ENCODE measurements around the gene PIGC. TPM values are rescaled to one million over a fixed set of nuclear protein-coding genes. Genes with fewer than 3 reads are reported as not detected.

The PIGC gene
- total RNA-seq, 2 donors from 2014 or later = 16.5 to 18.4 TPM

DNA sequence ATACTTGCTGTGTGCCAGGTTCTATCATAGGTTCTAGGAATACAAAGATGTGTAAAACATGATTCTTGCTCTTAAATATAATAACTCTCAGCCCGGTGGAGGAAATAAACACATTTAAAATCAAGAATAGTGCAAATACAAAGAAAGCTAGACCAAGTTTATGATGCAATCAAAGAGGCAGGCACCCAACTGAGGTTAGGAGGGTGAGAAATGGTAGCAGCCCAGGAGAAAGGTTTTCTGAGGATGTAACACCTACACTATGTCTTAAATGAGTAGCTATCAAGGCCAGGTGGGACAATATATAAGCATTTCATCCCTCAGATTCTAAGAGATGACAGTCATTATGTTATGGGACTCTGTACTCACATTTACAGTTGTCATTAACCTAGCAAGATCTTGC, 9.7 kb upstream of the PIGC start:
- Histone ChIP-seq H3K27me3 (no peaks in the 10 kb centered on the region), H3K27ac (peak overlapping the region in 2 of 4 donors; percentile 15 to 74), H3K4me1 (peaks cover 62% of the 10 kb centered on the region), H3K4me3 (no peak overlapping the region), H3K36me3 (replicated peaks in 1 of 2; ENCODE audit: insufficient read depth in 1 of 2, low read depth in 2 of 2) (no peaks in the 10 kb centered on the region), H3K9me3 (no peaks in the 10 kb centered on the region)
- WGBS, 2 donors = 36 to 48% methylated on average over 1 of the region's 1 CpG
- intact Hi-C loops (cut with DNase I) = no loop called here
- DNase-seq (no peak), ATAC-seq (no peak)
- TF ChIP-seq, protein P1, sequence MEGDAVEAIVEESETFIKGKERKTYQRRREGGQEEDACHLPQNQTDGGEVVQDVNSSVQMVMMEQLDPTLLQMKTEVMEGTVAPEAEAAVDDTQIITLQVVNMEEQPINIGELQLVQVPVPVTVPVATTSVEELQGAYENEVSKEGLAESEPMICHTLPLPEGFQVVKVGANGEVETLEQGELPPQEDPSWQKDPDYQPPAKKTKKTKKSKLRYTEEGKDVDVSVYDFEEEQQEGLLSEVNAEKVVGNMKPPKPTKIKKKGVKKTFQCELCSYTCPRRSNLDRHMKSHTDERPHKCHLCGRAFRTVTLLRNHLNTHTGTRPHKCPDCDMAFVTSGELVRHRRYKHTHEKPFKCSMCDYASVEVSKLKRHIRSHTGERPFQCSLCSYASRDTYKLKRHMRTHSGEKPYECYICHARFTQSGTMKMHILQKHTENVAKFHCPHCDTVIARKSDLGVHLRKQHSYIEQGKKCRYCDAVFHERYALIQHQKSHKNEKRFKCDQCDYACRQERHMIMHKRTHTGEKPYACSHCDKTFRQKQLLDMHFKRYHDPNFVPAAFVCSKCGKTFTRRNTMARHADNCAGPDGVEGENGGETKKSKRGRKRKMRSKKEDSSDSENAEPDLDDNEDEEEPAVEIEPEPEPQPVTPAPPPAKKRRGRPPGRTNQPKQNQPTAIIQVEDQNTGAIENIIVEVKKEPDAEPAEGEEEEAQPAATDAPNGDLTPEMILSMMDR (IDR thresholded peaks at IDR 0.05) = no peak
- TF ChIP-seq POLR2A (IDR thresholded peaks at IDR 0.05) = no peak

DNA sequence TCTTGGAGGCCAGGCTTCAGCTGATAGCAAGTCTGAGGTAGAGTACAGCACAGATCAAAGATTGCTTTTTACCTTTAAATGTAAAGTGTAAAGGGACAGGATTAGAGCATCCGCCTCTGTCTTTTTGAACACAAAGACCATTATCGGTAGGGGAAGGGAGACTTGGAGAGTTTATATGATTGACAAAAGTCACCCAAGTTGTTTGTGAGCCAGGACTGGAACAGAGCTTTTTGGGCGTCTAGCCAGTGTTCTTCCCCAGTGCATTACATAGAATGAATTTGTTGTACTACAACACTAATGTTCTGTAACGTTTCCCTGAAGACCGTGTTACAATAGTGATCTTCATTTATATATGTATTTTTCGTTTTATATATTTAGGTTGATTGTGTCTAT, 9.3 kb upstream of the PIGC start:
- no peaks in the 10 kb centered on the region for H3K27me3 ChIP-seq
- H3K27ac ChIP-seq = peak overlapping the region; percentile 15 to 74 (median 42)
- intact Hi-C loops (cut with DNase I) = no loop called here
- no peak for TF ChIP-seq POLR2A (IDR thresholded peaks at IDR 0.05)
- TF ChIP-seq, protein P1 (IDR thresholded peaks at IDR 0.05) = no peak
- DNase-seq (peak in 1 of 4 donors; percentile 29), ATAC-seq (no peak)
- H3K4me3 ChIP-seq = no peak overlapping the region
- H3K36me3 ChIP-seq (replicated peaks in 1 of 2; ENCODE audit: insufficient read depth in 1 of 2, low read depth in 2 of 2) = no peaks in the 10 kb centered on the region
- H3K9me3 ChIP-seq = no peaks in the 10 kb centered on the region
- WGBS, 2 donors = 47 to 48% methylated on average over 6 of the region's 6 CpGs
- H3K4me1 ChIP-seq = peaks cover 62% of the 10 kb centered on the region

DNA sequence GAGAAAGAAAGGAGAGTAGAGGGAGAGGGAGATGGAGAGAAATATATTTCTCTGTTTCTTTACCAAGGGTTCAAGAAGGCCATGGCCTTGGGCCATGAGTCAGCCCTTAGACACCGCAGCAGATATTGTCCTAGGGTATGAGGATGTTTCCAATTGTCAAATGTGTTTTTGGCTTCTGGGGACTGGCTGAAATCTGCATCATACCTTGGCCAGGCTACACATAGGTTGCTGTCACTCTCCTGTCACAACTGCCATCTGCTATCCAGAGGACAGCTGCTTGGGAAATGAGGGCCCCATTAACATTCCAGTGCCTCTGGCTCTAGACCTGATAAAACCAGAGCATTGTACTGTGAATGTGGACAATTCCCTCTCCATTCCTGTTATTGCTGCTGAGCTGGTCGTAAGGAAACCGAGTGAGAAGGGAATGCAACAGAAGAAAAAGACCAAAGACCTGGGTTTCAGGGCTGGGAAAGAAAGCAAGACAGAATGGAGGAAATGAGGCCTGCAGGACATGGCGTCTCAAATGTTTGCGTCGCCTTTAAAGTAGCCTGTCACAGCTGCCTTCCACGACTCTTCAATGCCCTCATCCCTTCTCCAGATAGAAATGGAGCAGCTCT, 8.8 kb upstream of the PIGC start:
- WGBS, 2 donors = 79 to 85% methylated on average over 7 of the region's 7 CpGs
- Histone ChIP-seq H3K36me3 (replicated peaks in 1 of 2; ENCODE audit: insufficient read depth in 1 of 2, low read depth in 2 of 2) (no peaks in the 10 kb centered on the region), H3K4me3 (no peak overlapping the region), H3K4me1 (peaks cover 61% of the 10 kb centered on the region), H3K27ac (peak overlapping the region; percentile 7 to 74 (median 42)), H3K9me3 (no peaks in the 10 kb centered on the region), H3K27me3 (no peaks in the 10 kb centered on the region)
- DNase-seq (peak in 1 of 4 donors; percentile 22), ATAC-seq (no peak)
- TF ChIP-seq, protein P1 (IDR thresholded peaks at IDR 0.05) = no peak
- no peak for TF ChIP-seq POLR2A (IDR thresholded peaks at IDR 0.05)
- intact Hi-C loops (cut with DNase I) = no loop called here

DNA sequence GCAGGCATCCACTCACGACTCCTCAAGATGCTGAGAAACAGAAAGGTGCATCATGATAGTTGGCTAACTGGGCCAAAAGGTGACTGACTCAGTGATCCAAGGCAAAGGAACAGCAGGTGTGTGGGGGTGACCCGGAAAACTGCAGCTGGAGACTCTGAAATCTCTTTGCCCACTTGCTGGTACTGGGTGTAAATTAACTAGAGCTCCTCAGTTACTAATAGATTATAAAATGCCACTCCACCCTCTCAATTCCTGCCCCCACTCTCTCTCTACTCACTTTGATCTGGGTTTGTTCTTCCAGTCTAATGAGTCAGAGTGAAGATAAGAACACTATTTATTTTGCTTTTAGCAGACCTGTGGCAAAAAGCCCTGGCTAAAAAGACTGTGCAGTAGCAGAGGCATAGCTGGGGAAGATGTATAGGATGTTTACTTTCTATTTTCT, 7.2 kb upstream of the PIGC start:
- peaks cover 51% of the 10 kb centered on the region for H3K4me1 ChIP-seq
- no peak overlapping the region for H3K4me3 ChIP-seq
- H3K27me3 ChIP-seq = no peaks in the 10 kb centered on the region
- H3K9me3 ChIP-seq = no peaks in the 10 kb centered on the region
- H3K27ac ChIP-seq = peak overlapping the region; percentile 62 to 84 (median 71)
- DNase-seq (peak; percentile 51 to 79 (median 63)), ATAC-seq (peak; percentile 89)
- TF ChIP-seq POLR2A (IDR thresholded peaks at IDR 0.05) = peak in 1 of 3 donors; percentile 26
- TF ChIP-seq, protein P1 (IDR thresholded peaks at IDR 0.05) = peak in 1 of 7 experiments; percentile 4
- H3K36me3 ChIP-seq (replicated peaks in 1 of 2; ENCODE audit: insufficient read depth in 1 of 2, low read depth in 2 of 2) = no peaks in the 10 kb centered on the region
- 6 to 12% methylated on average over 2 of the region's 2 CpGs for WGBS, 2 donors
- intact Hi-C loops (cut with DNase I) = no loop called here

DNA sequence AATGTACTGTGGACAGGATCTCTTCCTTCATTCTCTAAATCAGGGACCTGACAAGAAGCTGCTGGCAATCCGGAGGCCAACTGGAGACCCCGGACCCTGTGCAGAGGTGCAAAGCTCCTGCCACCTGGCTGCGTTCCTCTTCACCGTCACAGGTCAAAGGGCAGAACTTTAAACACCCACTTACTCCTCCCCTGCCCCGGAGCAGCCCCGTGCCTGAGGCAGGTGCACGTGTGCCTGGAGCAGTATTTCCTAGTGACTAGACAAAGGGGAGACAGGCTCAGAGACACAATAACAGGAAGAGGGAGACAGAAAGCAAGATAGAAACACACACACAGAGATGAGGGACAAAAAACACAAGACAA, 6.6 kb upstream of the PIGC start:
- H3K9me3 ChIP-seq = no peaks in the 10 kb centered on the region
- peak overlapping the region; percentile 62 to 84 (median 71) for H3K27ac ChIP-seq
- WGBS, 2 donors = 18 to 24% methylated on average over 7 of the region's 7 CpGs
- intact Hi-C loops (cut with DNase I) = no loop called here
- no peaks in the 10 kb centered on the region for H3K36me3 ChIP-seq (replicated peaks in 1 of 2; ENCODE audit: insufficient read depth in 1 of 2, low read depth in 2 of 2)
- TF ChIP-seq, protein P1 (IDR thresholded peaks at IDR 0.05) = no peak
- no peak for TF ChIP-seq POLR2A (IDR thresholded peaks at IDR 0.05)
- DNase-seq (peak in 3 of 4 donors; percentile 29 to 39 (median 35)), ATAC-seq (peak; percentile 16)
- H3K4me1 ChIP-seq = peaks cover 51% of the 10 kb centered on the region
- no peak overlapping the region for H3K4me3 ChIP-seq
- H3K27me3 ChIP-seq = no peaks in the 10 kb centered on the region

Measured in body of pancreas (tissue), 4 donors.